Osteoblast (primary cell): ENCODE data around the gene CRELD2. TPM values are rescaled to one million over a fixed set of nuclear protein-coding genes. Genes with fewer than 3 reads are reported as not detected.

Experiments
- DNase-seq: peaks from one replicate; pipeline ENCODE4 v3.0.0; 2011; ENCODE audit warnings: low spot score, mixed read lengths; ENCODE audit not compliant: insufficient read length; ENCODE audit errors: missing footprints
- H2AFZ ChIP-seq: 2 replicates; pipeline ENCODE4 v1.6.0; 2011; ENCODE audit warnings: mild to moderate bottlenecking, low read length
- H3K27ac ChIP-seq: 2 replicates; pipeline ENCODE4 v1.5.1; 2011; ENCODE audit warnings: mild to moderate bottlenecking, low read depth, low read length, moderate library complexity
- H3K27me3 ChIP-seq: 2 replicates; pipeline ENCODE4 v1.6.0; 2012; ENCODE audit warnings: mild to moderate bottlenecking, control low read depth, inconsistent platforms, low read length, moderate library complexity; ENCODE audit not compliant: insufficient read depth
- H3K36me3 ChIP-seq: 2 replicates; pipeline ENCODE4 v1.5.1; 2011; ENCODE audit warnings: mild to moderate bottlenecking, low read length, control low read depth, moderate library complexity; ENCODE audit not compliant: insufficient read depth
- H3K4me1 ChIP-seq: 2 replicates; pipeline ENCODE4 v1.5.1; 2011; ENCODE audit warnings: mild to moderate bottlenecking, low read length, control low read depth, moderate library complexity; ENCODE audit not compliant: insufficient read depth
- H3K4me2 ChIP-seq: 2 replicates; pipeline ENCODE4 v1.6.0; 2011; ENCODE audit warnings: mild to moderate bottlenecking, low read length; ENCODE audit not compliant: insufficient read depth
- H3K4me3 ChIP-seq: fragments of 200-600 bp; sonication (generic); 3 replicates; pipeline ENCODE4 v1.5.1; 2012; ENCODE audit warnings: mild to moderate bottlenecking, low read length, inconsistent platforms; ENCODE audit not compliant: insufficient read depth
- H3K79me2 ChIP-seq: 2 replicates; pipeline ENCODE4 v1.6.0; 2012; ENCODE audit warnings: mild to moderate bottlenecking, low read length, control low read depth, inconsistent platforms; ENCODE audit not compliant: insufficient read depth
- H3K9me3 ChIP-seq: 2 replicates; pipeline ENCODE4 v1.5.1; 2011; ENCODE audit warnings: low read depth, low read length, control low read depth
- H4K20me1 ChIP-seq: 2 replicates; pipeline ENCODE4 v1.6.0; 2012; ENCODE audit warnings: mild to moderate bottlenecking, low read length, control low read depth; ENCODE audit not compliant: insufficient read depth
- total RNA-seq: library from RNA; depleted of rRNA; stranded (reverse); fragments of >200 nt; gene quantifications from 2 replicates; pipeline ENCODE4 v1.2.3, GENCODE V29; 2012
- TF ChIP-seq, protein P1 (sequence below): IDR thresholded peaks from 2 replicates; pipeline ENCODE4 v1.5.1; 2011; ENCODE audit warnings: mild to moderate bottlenecking, low read depth, low read length, moderate library complexity; ENCODE audit errors: extremely low read depth

CRELD2 gene
- total RNA-seq, 1 donor, result 31.1 TPM

GRCh38 chr22:49955581-49956417 is 37.4 kb downstream of the CRELD2 start:
- Histone ChIP-seq H3K27ac (no peak overlapping the region), H3K27me3 (no peaks in the 10 kb centered on the region), H4K20me1 (no peaks in the 10 kb centered on the region), H3K4me3 (no peak overlapping the region), H2AFZ (no peak overlapping the region), H3K4me2 (no peak overlapping the region), H3K4me1 (peaks cover 20% of the 10 kb centered on the region), H3K79me2 (no peaks in the 10 kb centered on the region), H3K9me3 (no peaks in the 10 kb centered on the region), H3K36me3 (no peaks in the 10 kb centered on the region)
- DNase-seq, result no peak
- TF ChIP-seq, protein P1, sequence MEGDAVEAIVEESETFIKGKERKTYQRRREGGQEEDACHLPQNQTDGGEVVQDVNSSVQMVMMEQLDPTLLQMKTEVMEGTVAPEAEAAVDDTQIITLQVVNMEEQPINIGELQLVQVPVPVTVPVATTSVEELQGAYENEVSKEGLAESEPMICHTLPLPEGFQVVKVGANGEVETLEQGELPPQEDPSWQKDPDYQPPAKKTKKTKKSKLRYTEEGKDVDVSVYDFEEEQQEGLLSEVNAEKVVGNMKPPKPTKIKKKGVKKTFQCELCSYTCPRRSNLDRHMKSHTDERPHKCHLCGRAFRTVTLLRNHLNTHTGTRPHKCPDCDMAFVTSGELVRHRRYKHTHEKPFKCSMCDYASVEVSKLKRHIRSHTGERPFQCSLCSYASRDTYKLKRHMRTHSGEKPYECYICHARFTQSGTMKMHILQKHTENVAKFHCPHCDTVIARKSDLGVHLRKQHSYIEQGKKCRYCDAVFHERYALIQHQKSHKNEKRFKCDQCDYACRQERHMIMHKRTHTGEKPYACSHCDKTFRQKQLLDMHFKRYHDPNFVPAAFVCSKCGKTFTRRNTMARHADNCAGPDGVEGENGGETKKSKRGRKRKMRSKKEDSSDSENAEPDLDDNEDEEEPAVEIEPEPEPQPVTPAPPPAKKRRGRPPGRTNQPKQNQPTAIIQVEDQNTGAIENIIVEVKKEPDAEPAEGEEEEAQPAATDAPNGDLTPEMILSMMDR, result no peak

DNA sequence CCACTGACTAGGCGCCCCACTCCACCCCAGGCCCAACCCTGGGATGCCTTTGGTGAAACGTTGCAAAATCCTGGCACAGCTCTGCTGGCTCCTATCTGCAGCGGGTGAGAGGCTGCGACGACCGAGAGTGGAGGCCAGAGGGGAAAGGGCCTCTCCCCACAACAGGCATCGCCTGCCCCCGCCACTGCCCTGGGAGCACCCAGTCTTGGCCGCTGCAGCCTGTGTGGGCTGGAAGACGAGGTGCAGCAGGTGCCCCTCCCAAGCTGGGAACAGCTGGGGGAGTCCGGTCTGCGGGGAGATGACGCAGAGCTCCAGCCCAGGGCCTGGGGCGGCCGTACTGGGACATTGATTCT is 38.0 kb downstream of the CRELD2 start:
- no peak overlapping the region for H3K27ac ChIP-seq

GRCh38 chr22:49956914-49957825 is 38.7 kb downstream of the CRELD2 start:
- Histone ChIP-seq H3K27me3 (no peaks in the 10 kb centered on the region), H4K20me1 (peaks cover 7% of the 10 kb centered on the region), H3K79me2 (peaks cover 8% of the 10 kb centered on the region), H3K4me2 (no peak overlapping the region), H2AFZ (no peak overlapping the region), H3K4me1 (peaks cover 13% of the 10 kb centered on the region), H3K9me3 (no peaks in the 10 kb centered on the region), H3K27ac (no peak overlapping the region), H3K4me3 (no peak overlapping the region), H3K36me3 (no peaks in the 10 kb centered on the region)
- no peak for DNase-seq
- TF ChIP-seq, protein P1, result no peak

More for the DNA sequence above, 38.0 kb downstream of the CRELD2 start:
- Histone ChIP-seq H3K79me2 (peaks cover under 1% of the 10 kb centered on the region), H3K36me3 (no peaks in the 10 kb centered on the region), H4K20me1 (peaks cover under 1% of the 10 kb centered on the region), H3K27me3 (no peaks in the 10 kb centered on the region), H3K9me3 (no peaks in the 10 kb centered on the region), H3K4me1 (peaks cover 20% of the 10 kb centered on the region), H3K4me2 (no peak overlapping the region), H3K4me3 (no peak overlapping the region), H2AFZ (no peak overlapping the region)
- DNase-seq, result no peak
- TF ChIP-seq, protein P1, result no peak
